Stomach (tissue), 19 donors: Measurements from ENCODE around the gene FSHR. TPM values are rescaled to one million over a fixed set of nuclear protein-coding genes. Genes with fewer than 3 reads are reported as not detected.

Source experiments
- DNase-seq, 2 donors: peaks; one replicate each; pipeline versions ENCODE4 v3.0.0 to v3.0.0-alpha.2; 2013 to 2019
- H3K27ac ChIP-seq, 5 donors: fragments of 200-600 bp in 4 of 5; sonication (generic) in 4 of 5; one replicate each; pipeline ENCODE4 v1.5.1; 2013 to 2019; ENCODE audit warnings: mild to moderate bottlenecking in 1 of 5, moderate library complexity in 1 of 5
- H3K27me3 ChIP-seq, 3 donors: fragments of 200-600 bp; sonication (generic); one replicate each; pipeline ENCODE4 v1.5.1; 2017 to 2019; ENCODE audit warnings: mixed run types in 1 of 3
- H3K36me3 ChIP-seq, 4 donors: fragments of 200-600 bp; sonication (generic); 1 replicate in 3 of 4; 2 replicates in 1 of 4; pipeline ENCODE4 v1.5.1; 2016 to 2019
- H3K4me1 ChIP-seq, 4 donors: fragments of 200-600 bp; sonication (generic); one replicate each; pipeline ENCODE4 v1.5.1; 2016 to 2019
- H3K4me3 ChIP-seq, 4 donors: fragments of 200-600 bp; sonication (generic) in 3 of 4; one replicate each; pipeline ENCODE4 v1.5.1; 2016 to 2019; ENCODE audit warnings: mild to moderate bottlenecking in 1 of 4
- H3K9me3 ChIP-seq, 4 donors: fragments of 200-600 bp; sonication (generic); one replicate each; pipeline ENCODE4 v1.5.1; 2016 to 2019
- CTCF ChIP-seq, 7 experiments: fragments of 450-650 bp in 4 of 7; fragments of 200-600 bp in 3 of 7; sonication (generic) in 3 of 7; IDR thresholded peaks; one replicate each; pipeline ENCODE4 v1.5.1; 2016 to 2019; ENCODE audit warnings: antibody characterized with exemption in 7 of 7, control low read depth in 2 of 7, mild to moderate bottlenecking in 1 of 7
- EP300 ChIP-seq: sonication (generic); formaldehyde crosslinking; IDR thresholded peaks from one replicate; pipeline ENCODE4 v1.6.1; 2017; ENCODE audit warnings: antibody characterized with exemption
- POLR2A ChIP-seq, 4 donors: fragments of 450-650 bp; IDR thresholded peaks; one replicate each; pipeline ENCODE4 v1.6.1; 2016; ENCODE audit warnings: antibody characterized with exemption in 4 of 4, control low read depth in 2 of 4, mild to moderate bottlenecking in 1 of 4, moderate library complexity in 1 of 4
- POLR2AphosphoS5 ChIP-seq, 3 donors: sonication (generic); formaldehyde crosslinking; IDR thresholded peaks; one replicate each; pipeline ENCODE4 v1.6.1; 2016; ENCODE audit warnings: antibody characterized with exemption in 3 of 3
- WGBS, 5 donors: extraction: QIAGEN DNeasy Blood & Tissue Kit in 3 of 5; methylation state at CpG; one replicate each; pipeline versions ENCODE4 v1.1.5 to v1.1.7; 2013 to 2018; 5-methylcytosine and 5-hydroxymethylcytosine counted together
- intact Hi-C: fragments of 100-400 bp; cut with DNase I; formaldehyde crosslinking; loops from one replicate; pipeline ENCODE4 v1.15.1; 2023; ENCODE audit warnings: low total_unique reads
- long read RNA-seq, 10 donors: transcript quantifications; one replicate each; lab custom pipeline, GENCODE V29; 2026
- polyA plus RNA-seq, 3 donors: library from polyadenylated mRNA; stranded (reverse); fragments of 200-250 nt; gene quantifications; one replicate each; pipeline ENCODE4 v1.2.3, GENCODE V29; 2013
- total RNA-seq, 5 donors: library from RNA; depleted of rRNA; stranded (reverse); fragments of >200 nt; gene quantifications; one replicate each; pipeline versions ENCODE4 v1.1.0 to v1.2.3, GENCODE V29; 2014 to 2016
- donor health status: healthy with polysubstance abuse.
- donor health status: Bipolar disorder and iron deficiency.
- donor health status: healthy.

The FSHR gene
- total RNA-seq = not detected
- polyA plus RNA-seq = not detected
- long read RNA-seq, donor 1 = 0 reads
- long read RNA-seq, donor 2 = 0 reads
- long read RNA-seq, donor 3 = 0 reads
- long read RNA-seq, donor 4 = 0 reads
- long read RNA-seq, donor 5 = 0 reads
- long read RNA-seq, donor 6 = 0 reads
- long read RNA-seq, donor 7 = 0 reads
- long read RNA-seq, donor 8 = 0 reads
- long read RNA-seq, donor 9 = 0 reads
- long read RNA-seq, donor 10 = 0 reads

- WGBS, 5 donors = 44 to 61% (median 60%) methylated on average over 4 of the region's 4 CpGs
- H3K27me3 ChIP-seq = no peaks in the 10 kb centered on the region
- H3K27ac ChIP-seq = no peak within 1 kb of the TSS
- no peaks in the 10 kb centered on the region for H3K9me3 ChIP-seq
- no peaks in the 10 kb centered on the region for H3K36me3 ChIP-seq
- intact Hi-C loops = no loop called here
- DNase-seq = no peak
- TF ChIP-seq CTCF (IDR thresholded peaks at IDR 0.05) (no peak), POLR2A (IDR thresholded peaks at IDR 0.05) (no peak), POLR2AphosphoS5 (IDR thresholded peaks at IDR 0.05) (no peak), EP300 (no peak)
- no peak within 1 kb of the TSS for H3K4me3 ChIP-seq
- no peaks in the 10 kb centered on the region for H3K4me1 ChIP-seq
Observed at GRCh38 chr2:49154140-49154539, at the start of gene FSHR. Gene FSHR (minus strand): TSS chr2:49154515. CDS start chr2:49154417, 98 bp downstream.

- 37 to 65% (median 51%) methylated on average over 2 of the region's 2 CpGs for WGBS, 5 donors
- intact Hi-C loops = no loop called here
- Histone ChIP-seq H3K4me3 (no peak overlapping the region), H3K27me3 (no peaks in the 10 kb centered on the region), H3K4me1 (no peaks in the 10 kb centered on the region), H3K27ac (no peak overlapping the region), H3K9me3 (no peaks in the 10 kb centered on the region), H3K36me3 (no peaks in the 10 kb centered on the region)
- TF ChIP-seq POLR2AphosphoS5 (IDR thresholded peaks at IDR 0.05) (no peak), CTCF (IDR thresholded peaks at IDR 0.05) (no peak), EP300 (no peak), POLR2A (IDR thresholded peaks at IDR 0.05) (no peak)
- no peak for DNase-seq
Observed at GRCh38 chr2:49199266-49199665, 45.0 kb upstream of the FSHR start.

GRCh38 chr2:49194701-49195100, 40.4 kb upstream of the FSHR start:
- H3K27me3 ChIP-seq = no peaks in the 10 kb centered on the region
- no peak overlapping the region for H3K27ac ChIP-seq
- no peak for DNase-seq
- intact Hi-C loops = no loop called here
- TF ChIP-seq POLR2A (IDR thresholded peaks at IDR 0.05) (no peak), CTCF (IDR thresholded peaks at IDR 0.05) (no peak), POLR2AphosphoS5 (IDR thresholded peaks at IDR 0.05) (no peak), EP300 (no peak)
- no peaks in the 10 kb centered on the region for H3K4me1 ChIP-seq
- no peaks in the 10 kb centered on the region for H3K9me3 ChIP-seq
- 89 to 96% (median 92%) methylated on average over 1 of the region's 1 CpG for WGBS, 5 donors
- no peak overlapping the region for H3K4me3 ChIP-seq
- H3K36me3 ChIP-seq = no peaks in the 10 kb centered on the region

GRCh38 chr2:49192036-49192435, 37.7 kb upstream of the FSHR start:
- no peaks in the 10 kb centered on the region for H3K27me3 ChIP-seq
- TF ChIP-seq EP300 (no peak), POLR2AphosphoS5 (IDR thresholded peaks at IDR 0.05) (no peak), POLR2A (IDR thresholded peaks at IDR 0.05) (no peak), CTCF (IDR thresholded peaks at IDR 0.05) (no peak)
- intact Hi-C loops = no loop called here
- WGBS, 5 donors = 41 to 70% (median 52%) methylated on average over 1 of the region's 1 CpG
- no peak overlapping the region for H3K4me3 ChIP-seq
- no peaks in the 10 kb centered on the region for H3K36me3 ChIP-seq
- H3K27ac ChIP-seq = no peak overlapping the region
- H3K9me3 ChIP-seq = no peaks in the 10 kb centered on the region
- H3K4me1 ChIP-seq = no peaks in the 10 kb centered on the region
- no peak for DNase-seq
